ENCODE data around the gene ABTB2. TPM values are rescaled to one million over a fixed set of nuclear protein-coding genes. Genes with fewer than 3 reads are reported as not detected.

The ABTB2 gene
- total RNA-seq, 4 donors from 2014 or later = 2.9 to 8.2 (median 6.6) TPM

DNA sequence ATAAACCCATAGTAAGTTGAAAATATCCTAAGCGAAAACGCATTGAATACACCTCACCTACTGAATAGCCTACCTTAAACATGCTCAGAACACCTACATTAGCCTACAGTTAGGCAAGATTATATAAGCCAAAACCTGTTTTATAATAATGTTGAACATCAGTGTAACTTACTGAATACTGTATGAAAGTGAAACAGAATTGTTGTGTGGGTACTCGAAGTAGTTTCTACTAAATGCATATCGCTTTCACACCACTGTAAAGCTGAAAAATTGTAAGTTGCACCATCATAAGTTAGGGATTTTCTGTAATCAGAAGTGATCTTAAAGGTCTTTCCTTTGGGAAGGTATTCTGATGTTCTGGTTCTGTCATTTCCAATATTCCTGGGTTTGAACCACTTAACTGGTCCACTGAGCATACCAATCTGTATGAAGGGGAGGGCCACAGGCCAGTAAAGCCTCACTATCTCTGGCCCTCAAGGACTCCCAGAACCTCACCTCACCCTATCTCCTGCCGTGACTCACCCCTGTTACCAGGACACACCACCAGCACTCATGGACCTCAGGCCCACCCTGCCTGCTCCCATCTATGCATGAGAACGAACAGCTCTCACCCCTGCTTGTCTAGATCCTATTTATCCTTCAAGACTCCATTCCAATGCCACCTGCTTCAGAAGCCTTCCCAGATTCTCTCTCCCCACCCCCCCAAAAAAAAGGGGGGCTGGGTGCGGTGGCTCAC, 182.4 kb downstream of the ABTB2 start:
- Histone ChIP-seq H3K4me1 (no peaks in the 10 kb centered on the region), H3K27me3 (no peaks in the 10 kb centered on the region), H3K9me3 (no peaks in the 10 kb centered on the region), H3K27ac (peak overlapping the region in 1 of 2 donors; percentile 45), H3K4me3 (no peak overlapping the region), H3K36me3 (no peaks in the 10 kb centered on the region)
- intact Hi-C loops (cut with DNase I; ENCODE audit: low total_unique reads) = no loop called here
- DNase-seq = no peak
- TF ChIP-seq, protein P1, sequence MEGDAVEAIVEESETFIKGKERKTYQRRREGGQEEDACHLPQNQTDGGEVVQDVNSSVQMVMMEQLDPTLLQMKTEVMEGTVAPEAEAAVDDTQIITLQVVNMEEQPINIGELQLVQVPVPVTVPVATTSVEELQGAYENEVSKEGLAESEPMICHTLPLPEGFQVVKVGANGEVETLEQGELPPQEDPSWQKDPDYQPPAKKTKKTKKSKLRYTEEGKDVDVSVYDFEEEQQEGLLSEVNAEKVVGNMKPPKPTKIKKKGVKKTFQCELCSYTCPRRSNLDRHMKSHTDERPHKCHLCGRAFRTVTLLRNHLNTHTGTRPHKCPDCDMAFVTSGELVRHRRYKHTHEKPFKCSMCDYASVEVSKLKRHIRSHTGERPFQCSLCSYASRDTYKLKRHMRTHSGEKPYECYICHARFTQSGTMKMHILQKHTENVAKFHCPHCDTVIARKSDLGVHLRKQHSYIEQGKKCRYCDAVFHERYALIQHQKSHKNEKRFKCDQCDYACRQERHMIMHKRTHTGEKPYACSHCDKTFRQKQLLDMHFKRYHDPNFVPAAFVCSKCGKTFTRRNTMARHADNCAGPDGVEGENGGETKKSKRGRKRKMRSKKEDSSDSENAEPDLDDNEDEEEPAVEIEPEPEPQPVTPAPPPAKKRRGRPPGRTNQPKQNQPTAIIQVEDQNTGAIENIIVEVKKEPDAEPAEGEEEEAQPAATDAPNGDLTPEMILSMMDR (IDR thresholded peaks at IDR 0.05) = no peak
- TF ChIP-seq POLR2A (IDR thresholded peaks at IDR 0.05) = no peak

DNA sequence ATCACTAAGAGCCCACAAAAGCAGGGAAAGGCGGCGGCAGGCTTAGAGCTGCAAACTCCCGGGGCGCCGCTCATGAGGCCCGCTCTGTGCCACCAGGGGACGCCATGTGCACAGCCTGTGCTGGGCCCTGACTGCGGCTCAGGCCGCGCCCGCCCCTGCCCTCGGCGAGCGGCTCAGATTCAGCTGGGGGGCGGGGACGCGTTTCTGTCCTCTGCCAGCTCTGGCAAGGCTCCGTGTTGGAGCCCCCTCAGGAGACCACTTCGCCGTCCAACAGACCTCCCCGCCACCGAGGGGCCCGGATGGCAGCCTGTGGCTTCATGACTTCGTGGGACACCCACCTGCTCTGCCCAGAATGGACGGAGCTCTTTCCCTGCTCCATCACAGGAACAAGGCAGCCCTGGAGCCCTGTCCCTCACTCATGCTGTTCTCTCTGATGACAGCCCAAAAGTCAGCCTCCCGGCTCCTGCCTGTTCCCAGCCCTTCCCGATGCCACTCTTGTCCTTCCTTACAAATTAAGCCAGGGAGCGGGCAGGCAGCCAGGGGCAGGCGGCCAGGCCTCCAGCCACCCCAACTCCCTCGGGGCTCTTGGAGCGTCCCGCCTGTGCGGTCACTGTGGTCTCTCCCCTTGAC, 183.3 kb downstream of the ABTB2 start:
- Histone ChIP-seq H3K4me3 (no peak overlapping the region), H3K4me1 (no peaks in the 10 kb centered on the region), H3K9me3 (no peaks in the 10 kb centered on the region), H3K27ac (peak overlapping the region; percentile 22 to 45), H3K36me3 (no peaks in the 10 kb centered on the region), H3K27me3 (no peaks in the 10 kb centered on the region)
- TF ChIP-seq, protein P1 (IDR thresholded peaks at IDR 0.05) = peak; percentile 94 to 99 (median 97)
- TF ChIP-seq POLR2A (IDR thresholded peaks at IDR 0.05) = peak in 1 of 2 donors; percentile 47
- peak; percentile 81 to 85 for DNase-seq
- intact Hi-C loops (cut with DNase I; ENCODE audit: low total_unique reads) = loop anchor here (5.0 kb wide), 1 partner anchor 183 kb away; the partner anchor contains the start of gene ABTB2

DNA sequence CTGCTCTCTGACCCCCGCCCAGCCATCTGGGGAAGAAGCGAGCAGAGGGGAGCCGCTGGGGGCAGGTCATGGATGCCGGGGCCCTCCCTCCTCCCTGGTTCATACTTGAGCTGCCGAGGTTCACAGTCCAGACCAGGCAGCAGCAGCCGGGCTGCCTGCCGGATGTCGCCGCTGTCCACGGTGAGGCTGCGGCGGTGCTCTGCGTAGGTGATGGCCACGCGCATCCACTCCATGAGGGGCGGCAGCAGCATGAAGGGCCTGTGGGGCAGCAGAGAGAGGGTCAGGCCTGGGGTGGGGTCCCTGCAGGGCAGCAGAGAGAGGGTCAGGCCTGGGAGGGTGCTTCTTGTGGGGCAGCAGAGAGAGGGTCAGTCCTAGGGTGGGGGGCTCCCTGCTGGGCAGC, 184.8 kb downstream of the ABTB2 start:
- TF ChIP-seq POLR2A (IDR thresholded peaks at IDR 0.05) = no peak
- TF ChIP-seq, protein P1 (IDR thresholded peaks at IDR 0.05) = no peak
- Histone ChIP-seq H3K9me3 (no peaks in the 10 kb centered on the region), H3K4me1 (peaks cover 0 to 6% of the 10 kb centered on the region in 2 donors), H3K36me3 (no peaks in the 10 kb centered on the region), H3K27me3 (no peaks in the 10 kb centered on the region), H3K27ac (no peak overlapping the region), H3K4me3 (no peak overlapping the region)
- no peak for DNase-seq
- intact Hi-C loops (cut with DNase I; ENCODE audit: low total_unique reads) = loop anchor here (5.0 kb wide), 1 partner anchor 184 kb away; the partner anchor contains the start of gene ABTB2

DNA sequence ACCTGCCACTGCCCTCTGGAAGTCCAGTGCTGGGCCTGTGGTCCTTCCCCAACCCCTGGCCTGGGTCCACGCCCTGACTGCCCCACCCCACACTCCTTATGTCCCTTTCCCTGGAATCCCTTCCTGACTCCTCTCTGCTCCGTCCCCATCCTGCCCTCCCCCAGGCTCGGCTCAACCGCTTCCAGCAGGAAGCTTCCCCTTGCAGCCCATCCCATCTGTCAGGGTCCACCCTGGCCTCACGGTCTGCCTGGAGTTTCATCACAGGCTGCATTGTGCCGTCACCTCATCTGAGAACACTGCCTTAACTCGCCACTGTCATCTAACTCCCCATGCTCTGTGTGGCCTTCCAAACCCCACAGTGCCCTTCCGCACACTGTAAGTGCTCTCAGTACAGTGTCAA, 188.1 kb downstream of the ABTB2 start:
- H3K4me1 ChIP-seq = peaks cover 4 to 10% of the 10 kb centered on the region in 2 donors

More for the DNA sequence above, 188.1 kb downstream of the ABTB2 start:
- H3K9me3 ChIP-seq = no peaks in the 10 kb centered on the region
- intact Hi-C loops (cut with DNase I; ENCODE audit: low total_unique reads) = loop anchor here (5.0 kb wide), 1 partner anchor 188 kb away; the partner anchor contains the start of gene ABTB2
- H3K27ac ChIP-seq = peak overlapping the region; percentile 75 to 86
- no peaks in the 10 kb centered on the region for H3K27me3 ChIP-seq
- DNase-seq = no peak
- TF ChIP-seq, protein P1 (IDR thresholded peaks at IDR 0.05) = no peak
- no peak for TF ChIP-seq POLR2A (IDR thresholded peaks at IDR 0.05)
- no peak overlapping the region for H3K4me3 ChIP-seq
- H3K36me3 ChIP-seq = no peaks in the 10 kb centered on the region
